ENCODE results near the gene ARHGEF16. TPM values are rescaled to one million over a fixed set of nuclear protein-coding genes. Genes with fewer than 3 reads are reported as not detected.

ARHGEF16 gene
- total and polyA plus RNA-seq, 2 donors from 2014 or later, result 15.5 to 39.3 TPM

- Histone ChIP-seq H3K4me1 (ENCODE audit: control insufficient read depth in 2 of 3, insufficient read depth in 2 of 3, low read depth in 1 of 3, low read length in 3 of 3) (peaks cover 0 to 3% (median 0%) of the 10 kb centered on the region in 3 donors), H3K27ac (ENCODE audit: low read depth in 2 of 2, low read length in 2 of 2) (no peak overlapping the region), H3K9me3 (ENCODE audit: control insufficient read depth in 2 of 3, insufficient read depth in 1 of 3, low read length in 3 of 3) (no peaks in the 10 kb centered on the region), H3K36me3 (ENCODE audit: control insufficient read depth in 2 of 3, insufficient read depth in 3 of 3, low read length in 3 of 3) (no peaks in the 10 kb centered on the region), H3K9ac (ENCODE audit: low read length in 3 of 3) (no peak overlapping the region), H3K27me3 (ENCODE audit: control insufficient read depth, insufficient read depth, low read length) (no peaks in the 10 kb centered on the region), H3K4me3 (ENCODE audit: low read length in 3 of 3) (no peak overlapping the region)
- DNase-seq (peak in 3 of 5 donors; percentile 49 to 77 (median 63)), FAIRE-seq (no peak)
- intact Hi-C loops (cut with DNase I), result no loop called here
- TF ChIP-seq CTCF (IDR thresholded peaks at IDR 0.05; ENCODE audit: borderline replicate concordance, extremely low read depth, insufficient read depth), result peak; percentile 80
These were observed 29.5 kb downstream of the ARHGEF16 start for GRCh38 chr1:3483801-3484444.

GRCh38 chr1:3485016-3485415 is 30.6 kb downstream of the ARHGEF16 start:
- no peaks in the 10 kb centered on the region for H3K9me3 ChIP-seq (ENCODE audit: control insufficient read depth in 2 of 3, insufficient read depth in 1 of 3, low read length in 3 of 3)
- intact Hi-C loops (cut with DNase I), result loop anchor here (5.0 kb wide), 1 partner anchor 132 kb away; no protein-coding TSS in a partner anchor
- FAIRE-seq, result no peak
- no peak for TF ChIP-seq CTCF (IDR thresholded peaks at IDR 0.05; ENCODE audit: borderline replicate concordance, extremely low read depth, insufficient read depth)
- H3K27ac ChIP-seq (ENCODE audit: low read depth in 2 of 2, low read length in 2 of 2), result no peak overlapping the region
- no peak overlapping the region for H3K9ac ChIP-seq (ENCODE audit: low read length in 3 of 3)
- no peak overlapping the region for H3K4me3 ChIP-seq (ENCODE audit: low read length in 3 of 3)
- H3K36me3 ChIP-seq (ENCODE audit: control insufficient read depth in 2 of 3, insufficient read depth in 3 of 3, low read length in 3 of 3), result no peaks in the 10 kb centered on the region
- H3K27me3 ChIP-seq (ENCODE audit: control insufficient read depth, insufficient read depth, low read length), result no peaks in the 10 kb centered on the region
- DNase-seq, result no peak
- peaks cover 0 to 2% (median 0%) of the 10 kb centered on the region in 3 donors for H3K4me1 ChIP-seq (ENCODE audit: control insufficient read depth in 2 of 3, insufficient read depth in 2 of 3, low read depth in 1 of 3, low read length in 3 of 3)

- intact Hi-C loops (cut with DNase I), result loop anchor here (5.0 kb wide), 1 partner anchor 129 kb away; no protein-coding TSS in a partner anchor
- Histone ChIP-seq H3K4me1 (ENCODE audit: control insufficient read depth in 2 of 3, insufficient read depth in 2 of 3, low read depth in 1 of 3, low read length in 3 of 3) (no peaks in the 10 kb centered on the region), H3K4me3 (ENCODE audit: low read length in 3 of 3) (no peak overlapping the region), H3K9me3 (ENCODE audit: control insufficient read depth in 2 of 3, insufficient read depth in 1 of 3, low read length in 3 of 3) (no peaks in the 10 kb centered on the region), H3K36me3 (ENCODE audit: control insufficient read depth in 2 of 3, insufficient read depth in 3 of 3, low read length in 3 of 3) (no peaks in the 10 kb centered on the region), H3K27ac (ENCODE audit: low read depth in 2 of 2, low read length in 2 of 2) (no peak overlapping the region), H3K9ac (ENCODE audit: low read length in 3 of 3) (no peak overlapping the region), H3K27me3 (ENCODE audit: control insufficient read depth, insufficient read depth, low read length) (no peaks in the 10 kb centered on the region)
- DNase-seq (no peak), FAIRE-seq (no peak)
- no peak for TF ChIP-seq CTCF (IDR thresholded peaks at IDR 0.05; ENCODE audit: borderline replicate concordance, extremely low read depth, insufficient read depth)
These were observed 34.0 kb downstream of the ARHGEF16 start for GRCh38 chr1:3488432-3488831.
